Inflammatory macrophage treated with lipopolysaccharide for 4 hours (primary cell): Measurements from ENCODE around the gene CORO1C.
"Not testable (repeated sequence)": the region's sequence is repeated elsewhere in the genome, so short reads cannot be mapped to it uniquely, and the experiment has no call there.

Experiments used
- DNase-seq: peaks from one replicate; pipeline ENCODE4 v3.0.0-alpha.2; 2020

Gene CORO1C

DNA sequence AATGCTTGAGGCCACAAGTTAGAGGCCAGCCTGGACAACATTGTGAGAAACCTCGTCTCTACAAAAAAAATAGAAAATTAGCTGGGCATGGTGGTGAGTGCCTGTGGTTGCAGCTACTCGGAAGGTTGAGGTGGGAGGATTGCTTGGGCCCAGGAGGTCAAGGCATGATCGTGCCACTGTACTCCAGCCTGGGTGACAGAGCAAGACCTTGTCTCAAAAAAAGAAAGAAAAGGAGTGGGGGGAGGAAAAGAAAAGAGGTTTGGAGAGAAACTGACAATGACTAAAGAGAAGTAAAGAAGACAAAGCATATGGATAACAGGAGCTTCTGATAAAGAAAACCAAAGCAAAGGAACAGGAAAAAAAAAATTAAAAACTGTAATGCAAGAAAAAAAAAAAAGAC, 60.2 kb downstream of the CORO1C start:
- no peak for DNase-seq

DNA sequence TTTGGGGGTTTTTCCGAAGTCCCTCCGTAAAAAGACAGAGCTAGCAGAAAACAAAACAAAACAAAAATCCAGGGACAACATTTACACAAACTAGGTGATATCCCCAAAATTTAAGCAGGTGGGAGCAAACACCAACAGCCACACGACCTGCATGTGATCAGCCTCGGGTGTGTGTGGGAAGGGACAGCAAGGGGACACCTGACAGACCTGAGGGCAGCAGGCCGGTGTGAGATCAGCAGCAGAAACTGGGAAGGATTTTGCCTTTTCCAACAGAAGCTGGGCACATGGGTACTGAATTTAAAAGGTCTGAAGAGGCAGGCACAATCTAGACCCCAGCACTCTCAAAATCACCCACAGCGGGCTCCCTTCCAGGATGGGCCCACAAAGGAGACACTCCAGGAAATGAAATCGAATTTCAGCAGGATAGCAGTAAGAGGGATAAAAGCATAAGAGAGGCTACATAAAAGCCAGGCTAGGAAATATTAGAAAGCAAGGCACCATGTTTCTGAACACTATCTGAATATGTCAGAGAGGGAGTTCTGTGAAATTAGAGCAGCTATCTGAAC, 61.2 kb downstream of the CORO1C start:
- no peak for DNase-seq

DNA sequence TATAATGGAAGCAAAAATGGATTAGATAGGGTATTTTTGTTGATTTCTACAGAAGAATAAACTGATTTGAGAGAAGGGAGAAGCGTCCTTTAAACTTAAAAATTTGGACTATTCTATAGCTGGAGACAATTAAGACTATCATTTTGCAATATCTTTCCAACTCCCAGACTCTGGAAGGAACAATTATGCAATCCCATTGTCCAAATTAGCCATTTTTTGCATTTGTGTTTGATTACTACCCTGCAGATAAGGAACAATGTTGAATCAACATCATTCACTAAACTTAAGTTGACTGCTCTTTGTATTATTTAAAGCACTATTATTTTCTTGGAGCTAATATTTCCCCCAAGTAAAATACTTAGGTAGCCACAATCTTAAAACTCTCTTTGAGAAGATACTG, 62.8 kb downstream of the CORO1C start:
- no peak for DNase-seq

DNA sequence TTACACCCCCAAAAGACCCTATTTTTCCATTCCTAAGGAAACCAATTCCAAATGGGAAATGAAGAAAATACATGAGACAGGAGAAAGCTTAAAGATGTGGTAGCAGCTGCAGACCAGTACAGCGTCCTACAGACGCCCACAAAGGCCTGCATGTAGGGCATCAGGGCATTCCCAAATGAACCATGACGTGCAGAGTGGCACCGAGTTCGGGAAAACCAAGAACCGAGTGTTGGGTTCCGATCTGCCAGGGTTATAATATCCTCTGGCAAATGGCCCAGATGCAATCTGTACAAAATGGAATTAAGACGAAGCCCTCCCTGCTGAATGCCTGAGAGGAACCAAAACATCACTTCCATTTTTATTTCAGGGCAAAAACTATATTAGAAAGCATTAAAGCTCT, 63.3 kb downstream of the CORO1C start:
- no peak for DNase-seq

DNA sequence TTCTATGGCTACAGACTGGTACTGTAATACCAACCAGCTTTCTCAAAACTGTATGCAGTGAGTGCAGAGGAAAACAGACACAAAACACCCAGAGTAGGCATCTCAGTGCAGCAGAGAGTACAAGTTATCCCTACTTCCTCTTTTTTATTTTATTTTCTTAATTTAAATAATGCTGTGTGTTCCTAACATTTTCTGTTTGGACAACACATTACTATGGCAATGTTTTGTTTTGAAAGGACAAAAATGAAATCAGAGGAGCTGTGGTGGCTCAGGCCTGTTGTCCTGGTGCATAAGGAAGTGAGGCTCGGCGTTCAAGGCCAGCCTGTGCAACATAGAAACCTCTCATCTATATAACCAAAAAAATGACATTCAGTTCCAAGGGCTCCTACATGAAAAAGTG, 64.0 kb downstream of the CORO1C start:
- DNase-seq, result peak; percentile 67

DNA sequence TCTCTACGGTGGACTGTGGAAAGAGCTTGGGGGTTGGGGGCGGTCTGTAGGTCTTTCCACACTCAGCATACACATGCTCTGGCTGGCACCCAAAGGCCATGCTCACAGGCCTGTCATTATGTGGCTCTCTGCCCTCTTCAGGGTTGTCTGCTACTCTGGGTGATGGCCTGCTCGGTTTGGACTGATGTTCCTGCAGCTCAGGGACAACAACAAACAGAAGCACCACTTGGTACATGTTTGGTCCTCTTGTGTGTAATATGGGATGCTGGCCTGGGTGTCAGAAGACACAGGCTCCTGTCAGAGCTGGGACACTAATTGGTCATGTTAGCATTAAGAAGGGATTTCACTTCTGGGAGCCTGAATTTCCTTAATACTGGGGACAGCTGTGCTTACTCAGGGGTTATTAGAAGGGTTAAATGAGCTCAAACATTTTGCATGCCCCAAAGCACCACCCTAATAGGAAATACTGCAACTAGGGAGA, 64.9 kb downstream of the CORO1C start:
- no peak for DNase-seq

DNA sequence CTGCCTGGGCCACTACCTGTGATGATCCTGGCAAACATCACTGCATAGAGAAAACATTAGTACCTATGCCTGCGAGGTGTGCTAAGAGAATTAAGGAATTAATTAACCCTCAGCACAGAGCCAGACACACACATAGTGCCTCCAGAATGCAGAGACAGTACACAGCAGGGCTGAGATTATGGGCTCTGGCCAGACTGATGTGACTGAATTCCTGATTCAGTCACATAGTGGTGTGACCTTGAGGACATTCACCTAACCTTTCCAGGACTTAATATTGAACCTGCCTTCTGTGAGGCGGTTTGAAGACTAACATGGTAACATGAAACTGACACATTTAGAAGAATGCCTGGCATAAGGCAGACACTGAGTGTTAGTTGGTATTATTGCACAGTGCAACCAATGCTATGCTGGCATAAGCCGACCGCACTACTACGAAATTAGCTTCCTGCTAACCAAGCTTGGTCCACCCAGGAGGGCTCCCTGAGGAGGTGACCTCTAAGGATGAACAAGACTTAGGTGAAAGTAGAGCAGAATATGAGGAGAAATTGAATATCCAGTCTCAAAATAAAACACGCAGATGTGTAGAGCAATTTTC, 65.6 kb downstream of the CORO1C start:
- no peak for DNase-seq

DNA sequence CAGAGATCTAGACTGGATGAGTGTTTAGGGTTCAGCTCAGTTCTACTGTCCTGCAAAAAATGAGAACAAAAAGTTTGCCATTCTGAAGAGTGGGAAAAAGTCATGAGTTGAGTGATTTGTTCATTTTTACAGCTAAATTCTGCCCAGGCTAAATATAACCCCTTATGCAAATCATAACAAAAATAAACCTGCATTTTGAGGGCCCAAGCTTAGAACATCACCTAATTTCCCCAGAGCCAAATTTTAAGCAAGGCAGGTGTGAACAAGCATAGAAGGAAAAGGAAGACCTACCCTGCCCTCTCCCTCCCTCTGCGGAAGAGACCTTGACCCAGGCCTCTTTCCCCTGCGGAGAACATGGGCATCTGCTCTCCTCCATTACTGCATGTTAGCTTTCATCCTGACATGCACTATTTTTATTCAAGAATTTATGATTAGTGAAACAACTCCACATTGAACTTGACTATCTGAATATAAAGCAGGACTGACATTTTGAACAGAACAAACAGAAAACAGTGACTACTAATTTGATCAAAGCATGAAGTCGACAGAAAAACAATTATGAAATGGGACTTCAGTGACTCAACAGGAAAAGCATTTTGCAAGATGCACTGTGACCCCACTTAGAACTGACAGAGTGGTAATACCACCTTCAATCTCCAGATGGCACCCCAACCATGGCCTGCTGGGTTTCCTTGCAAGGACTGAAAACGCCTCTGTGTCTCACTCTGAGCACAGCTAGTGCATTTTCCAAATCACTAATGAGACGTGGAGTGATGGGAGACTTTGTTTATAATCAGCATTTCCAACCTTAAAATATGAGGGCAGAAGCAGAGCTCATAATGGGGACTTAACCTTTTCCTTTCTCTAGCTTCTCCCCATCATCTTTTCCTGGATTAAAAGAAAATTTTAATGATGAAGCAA, 66.7 kb downstream of the CORO1C start:
- DNase-seq, result peak; percentile 95

DNA sequence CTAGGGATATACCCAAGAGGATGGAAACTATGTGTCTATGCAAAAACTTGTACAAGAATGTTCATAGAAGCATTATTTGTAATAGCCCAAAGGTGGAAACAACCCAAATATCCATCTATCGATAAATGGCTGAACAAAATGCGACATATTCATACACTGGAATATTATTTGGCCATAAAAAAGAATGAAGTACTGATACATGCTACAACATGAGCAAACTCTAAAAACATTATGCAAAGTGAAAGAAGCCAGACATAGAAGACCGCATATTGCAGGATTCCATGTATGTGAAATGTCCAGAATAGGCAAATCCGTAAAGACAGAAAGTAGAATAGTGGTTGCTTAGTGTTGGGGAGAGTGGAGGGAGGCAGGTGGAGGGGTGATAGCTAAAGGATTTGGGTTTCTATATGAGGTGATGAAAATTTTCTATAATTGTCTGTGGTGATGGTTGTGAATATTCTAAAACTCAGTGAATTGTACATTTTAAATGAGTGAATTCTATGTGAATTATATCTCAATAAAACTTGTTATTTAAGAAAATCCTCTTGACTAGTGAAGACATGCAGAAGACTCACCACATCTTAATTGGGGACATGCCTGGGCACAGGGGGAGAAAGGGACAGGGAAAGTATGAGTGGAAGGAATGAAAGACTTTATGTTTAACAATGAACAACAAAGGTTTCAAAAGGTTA, 67.8 kb downstream of the CORO1C start:
- DNase-seq, result no peak

DNA sequence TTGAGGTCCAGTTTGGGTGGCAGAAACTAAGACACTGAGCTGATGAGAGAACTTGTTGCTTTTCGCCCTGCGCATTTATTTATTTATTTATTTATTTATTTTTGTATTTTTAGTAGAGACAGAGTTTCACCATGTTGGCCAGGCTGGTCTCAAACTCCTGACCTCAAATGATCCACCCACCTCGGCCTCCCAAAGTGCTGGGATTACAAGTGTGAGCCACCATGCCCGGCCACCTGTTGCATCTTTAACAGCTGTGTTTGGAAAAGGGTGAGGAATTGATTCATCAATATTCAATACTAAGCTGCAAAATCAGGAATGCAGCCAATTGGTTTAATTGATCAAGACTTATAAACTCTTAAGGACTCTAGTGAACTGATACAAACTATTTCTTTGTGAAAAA, 73.2 kb downstream of the CORO1C start:
- DNase-seq, result not testable (repeated sequence)

DNA sequence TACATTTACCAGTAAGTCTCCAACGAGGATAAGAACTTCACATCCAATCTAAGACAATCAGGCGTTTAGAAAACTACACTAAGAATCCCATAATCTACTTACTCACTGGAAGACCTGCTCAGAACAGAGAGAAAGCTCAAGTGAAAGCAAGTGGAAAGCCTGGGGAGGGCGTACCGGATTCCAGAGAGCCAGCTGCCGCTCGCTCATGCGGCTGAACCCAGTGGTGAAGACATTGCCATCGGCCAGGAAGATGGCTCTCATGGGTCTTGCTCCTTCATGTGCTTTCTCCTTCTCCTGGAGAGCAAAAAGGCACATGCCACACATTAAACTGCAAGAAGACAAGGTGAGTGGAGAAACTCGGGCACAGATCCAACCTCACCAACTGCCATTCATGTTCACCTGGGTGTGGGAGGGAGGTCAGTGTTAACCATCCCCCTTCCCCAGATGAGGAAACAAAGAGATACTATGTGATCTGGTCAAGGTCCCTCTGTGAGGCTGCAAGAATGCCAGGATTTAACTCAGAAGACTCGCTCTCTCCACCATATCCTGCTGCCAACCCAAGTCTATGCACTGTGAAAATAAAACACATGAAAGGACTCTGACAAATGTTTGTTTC, 74.1 kb downstream of the CORO1C start:
- no peak for DNase-seq

DNA sequence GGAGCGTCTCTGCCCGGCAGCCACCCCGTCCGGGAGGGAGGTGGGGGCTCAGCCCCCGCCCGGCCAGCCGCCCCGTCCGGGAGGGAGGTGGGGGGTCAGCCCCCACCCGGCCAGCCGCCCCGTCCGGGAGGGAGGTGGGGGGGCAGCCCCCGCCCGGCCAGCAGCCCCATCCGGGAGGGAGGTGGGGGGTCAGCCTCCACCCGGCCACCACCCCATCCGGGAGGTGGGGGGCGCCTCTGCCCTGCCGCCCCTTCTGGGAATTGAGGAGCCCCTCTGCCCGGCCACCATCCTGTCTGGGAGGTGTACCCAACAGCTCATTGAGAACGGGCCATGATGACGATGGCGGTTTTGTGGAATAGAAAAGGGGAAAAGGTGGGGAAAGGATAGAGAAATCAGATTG, 75.1 kb downstream of the CORO1C start:
- DNase-seq, result not testable (repeated sequence)

DNA sequence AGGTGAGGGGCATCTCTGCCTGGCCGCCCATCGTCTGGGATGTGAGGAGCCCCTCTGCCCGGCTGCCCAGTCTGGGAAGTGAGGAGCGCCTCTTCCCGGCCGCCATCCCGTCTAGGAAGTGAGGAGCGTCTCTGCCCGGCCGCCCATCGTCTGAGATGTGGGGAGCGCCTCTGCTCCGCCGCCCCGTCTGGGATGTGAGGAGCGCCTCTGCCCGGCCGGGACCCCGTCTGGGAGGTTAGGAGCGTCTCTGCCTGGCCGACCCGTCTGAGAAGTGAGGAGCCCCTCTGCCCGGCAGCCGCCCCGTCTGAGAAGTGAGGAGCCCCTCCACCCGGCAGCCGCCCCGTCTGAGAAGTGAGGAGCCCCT, 75.5 kb downstream of the CORO1C start:
- not testable (repeated sequence) for DNase-seq

DNA sequence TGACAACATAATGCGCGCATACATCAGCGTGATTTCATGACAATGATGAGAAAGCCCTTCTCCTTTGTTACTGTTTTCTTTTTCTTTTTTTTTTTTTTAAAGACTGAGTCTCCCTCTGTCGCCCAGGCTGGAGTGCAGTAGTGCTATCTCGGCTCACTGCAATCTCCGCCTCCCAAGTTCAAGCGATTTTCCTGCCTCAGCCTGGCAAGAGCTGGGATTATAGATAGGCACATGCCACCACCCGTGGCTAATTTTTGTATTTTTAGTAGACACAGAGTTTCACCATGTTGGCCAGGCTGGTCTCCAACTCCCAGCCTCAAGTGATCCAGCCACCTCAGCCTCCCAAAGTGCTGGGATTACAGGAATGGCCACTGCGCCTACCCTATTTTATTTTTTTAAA, 76.7 kb downstream of the CORO1C start:
- not testable (repeated sequence) for DNase-seq

DNA sequence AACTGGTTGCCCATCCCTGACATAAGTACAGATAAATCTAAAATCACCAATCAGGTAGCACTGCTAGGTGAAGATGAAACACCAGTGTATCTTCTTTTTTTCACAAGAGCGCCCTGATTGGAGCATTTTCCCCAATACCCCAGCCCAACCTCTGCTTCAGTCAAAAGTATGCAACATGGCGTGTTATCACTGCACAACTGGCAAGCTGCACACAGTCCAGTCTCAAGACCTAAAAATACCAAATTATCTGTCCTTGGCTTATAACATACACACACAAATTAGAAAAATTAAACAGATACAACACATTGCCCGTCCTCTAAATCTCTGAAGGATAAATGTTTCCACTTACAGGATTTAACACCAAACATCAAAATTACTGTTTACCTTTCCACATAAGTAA, 77.4 kb downstream of the CORO1C start:
- no peak for DNase-seq

DNA sequence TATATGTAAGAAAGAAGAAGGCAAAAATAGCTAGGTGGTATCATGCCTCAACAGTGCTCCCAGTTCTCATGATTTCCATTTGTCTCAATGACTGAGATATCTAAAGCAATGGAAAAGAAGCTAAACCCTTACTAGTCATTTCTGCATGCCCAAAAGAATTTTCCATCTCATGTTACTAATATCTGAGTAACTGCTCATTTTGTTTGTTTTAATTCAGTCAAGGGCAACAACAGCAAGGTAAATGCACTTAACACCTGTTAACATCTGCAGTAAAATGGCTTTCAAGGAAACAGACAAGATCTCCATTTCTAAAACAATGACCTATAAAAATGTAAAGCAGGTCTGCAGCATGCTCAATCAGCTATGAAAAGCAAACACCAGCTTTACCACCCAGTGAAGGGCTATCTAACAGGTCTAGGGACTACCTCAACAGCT, 78.2 kb downstream of the CORO1C start:
- DNase-seq, result no peak

DNA sequence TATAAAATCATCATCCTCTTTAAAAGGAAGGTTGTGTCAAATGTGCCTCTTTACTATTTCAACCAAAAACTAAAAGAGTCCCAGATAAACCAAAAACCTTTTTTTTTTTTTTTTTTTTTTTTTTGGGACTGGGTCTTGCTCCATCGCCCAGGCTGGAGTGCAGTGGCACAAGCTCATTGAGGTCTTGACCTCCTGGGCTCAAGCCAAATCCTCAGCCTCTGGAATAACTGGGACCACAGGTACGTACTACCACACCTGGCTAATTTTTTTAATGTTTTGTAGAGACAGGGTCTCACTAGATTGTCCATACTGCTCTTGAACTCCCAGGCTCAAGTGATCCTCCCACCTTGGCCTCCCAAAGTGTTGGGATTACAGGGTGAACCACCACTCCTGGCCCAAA, 81.2 kb downstream of the CORO1C start:
- DNase-seq, result no peak

DNA sequence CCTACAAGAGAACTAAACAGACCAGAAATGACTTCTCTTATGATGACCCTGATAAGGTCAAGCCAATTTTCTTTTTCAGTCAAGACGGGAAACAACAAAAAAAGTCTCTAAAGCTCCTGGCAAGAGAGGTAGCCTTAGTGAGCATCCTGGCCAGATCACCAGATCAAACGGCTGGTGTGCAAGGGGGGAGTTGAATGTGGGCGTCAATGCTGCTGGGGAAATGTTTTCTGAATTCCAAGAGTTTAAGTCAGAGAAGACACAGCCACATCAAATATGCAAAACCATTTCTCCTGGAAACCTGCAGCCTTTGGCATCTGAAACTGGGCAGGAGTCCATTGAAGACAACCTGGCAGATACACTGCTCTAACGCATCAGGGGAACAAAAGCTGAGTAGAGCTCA, 81.6 kb downstream of the CORO1C start:
- no peak for DNase-seq

DNA sequence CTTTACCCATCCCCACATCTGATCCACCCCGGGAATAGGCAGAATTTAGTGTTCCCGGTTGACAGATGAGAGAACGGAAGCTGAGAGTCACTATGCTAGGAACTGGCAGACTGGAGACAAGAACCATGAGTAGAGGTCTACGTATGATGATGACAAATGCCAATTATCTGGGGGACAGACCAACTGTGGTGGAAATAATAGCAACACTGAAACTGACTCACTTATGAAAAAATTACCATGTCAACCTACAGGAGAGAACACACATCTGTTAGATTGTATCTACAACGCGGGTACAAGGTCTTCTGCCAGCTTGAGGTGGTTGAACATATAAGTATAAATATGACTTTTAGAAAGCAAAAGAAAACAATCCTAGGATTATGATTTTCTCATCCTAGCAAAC, 82.2 kb downstream of the CORO1C start:
- DNase-seq, result no peak

DNA sequence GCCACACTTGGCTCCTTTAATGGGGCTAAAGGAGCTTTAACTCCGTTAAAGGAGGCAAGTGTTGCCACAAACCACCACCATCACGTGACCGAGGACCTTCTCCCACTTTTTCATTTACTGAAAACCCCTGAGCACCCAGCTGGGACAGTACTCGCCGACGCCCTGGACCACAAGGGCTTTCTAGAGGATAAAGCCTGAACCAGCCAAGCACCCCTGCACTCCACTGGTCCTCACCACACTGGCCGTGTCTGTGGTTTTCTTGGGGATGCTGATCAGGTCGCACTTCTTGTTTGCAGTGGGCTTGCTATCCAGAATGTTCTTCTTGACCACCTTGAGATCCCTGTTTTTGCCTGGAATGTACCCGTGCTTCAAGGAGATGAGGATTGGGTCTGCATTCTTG, 82.9 kb downstream of the CORO1C start:
- DNase-seq, result no peak

DNA sequence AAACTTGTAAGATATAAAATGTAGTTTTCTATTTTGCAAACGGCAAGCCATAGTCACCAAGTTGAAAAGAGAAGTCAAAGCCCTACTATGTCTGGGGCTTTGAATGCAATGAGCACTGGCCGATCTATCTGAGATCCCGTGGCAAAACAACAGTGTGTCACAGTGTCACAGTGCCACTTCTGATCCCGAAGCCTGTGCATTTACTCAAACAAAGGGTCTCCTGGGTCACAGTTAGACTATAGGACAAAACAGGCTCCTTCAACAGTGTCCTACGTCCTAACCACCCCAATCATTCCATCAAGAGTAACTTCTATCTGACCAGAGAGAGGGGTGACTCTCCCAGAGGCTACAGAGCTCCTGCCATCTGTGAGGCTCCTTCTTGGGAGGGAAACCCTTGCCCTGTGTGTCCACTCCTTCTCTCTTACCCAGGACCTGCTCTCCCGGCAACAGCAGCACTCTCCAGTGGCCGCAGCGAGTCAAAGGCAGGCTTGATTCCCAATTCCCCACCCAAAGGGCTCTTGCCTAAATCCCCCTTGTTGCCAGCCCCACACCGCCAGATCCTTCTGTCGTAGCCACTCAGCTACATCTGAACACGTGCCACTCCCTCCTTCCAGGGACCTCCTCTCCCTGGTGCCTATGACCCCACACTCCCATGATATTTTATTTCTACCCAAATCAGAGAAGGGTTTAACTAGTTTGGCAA, 83.6 kb downstream of the CORO1C start:
- DNase-seq, result no peak
